Measurements from ENCODE around the gene ASXL3. TPM values are rescaled to one million over a fixed set of nuclear protein-coding genes. Genes with fewer than 3 reads are reported as not detected.

The ASXL3 gene
- total RNA-seq, 1 experiment from 2014 or later, result not detected

DNA sequence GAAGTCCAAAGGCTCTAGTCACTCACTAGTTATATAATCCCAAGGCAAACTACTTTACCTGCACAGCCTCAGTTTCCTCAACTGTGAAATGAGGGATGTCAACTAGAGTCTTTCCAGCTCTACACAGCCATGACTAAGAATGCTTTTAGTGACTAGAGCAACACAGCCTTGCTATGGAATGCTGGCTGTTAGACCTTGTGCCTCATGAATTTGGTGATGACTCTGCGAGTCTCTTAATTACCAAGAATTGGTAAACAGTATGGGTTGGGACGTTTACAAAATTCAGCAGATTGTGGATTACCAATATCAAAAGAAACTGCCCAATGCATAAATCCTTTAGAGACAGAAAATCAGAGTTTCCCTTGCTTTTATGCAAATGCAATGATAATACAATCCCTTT is 163.7 kb downstream of the ASXL3 start:
- no peak for TF ChIP-seq EZH2 (IDR thresholded peaks at IDR 0.05; ENCODE audit: low read depth)
- TF ChIP-seq, protein P1, sequence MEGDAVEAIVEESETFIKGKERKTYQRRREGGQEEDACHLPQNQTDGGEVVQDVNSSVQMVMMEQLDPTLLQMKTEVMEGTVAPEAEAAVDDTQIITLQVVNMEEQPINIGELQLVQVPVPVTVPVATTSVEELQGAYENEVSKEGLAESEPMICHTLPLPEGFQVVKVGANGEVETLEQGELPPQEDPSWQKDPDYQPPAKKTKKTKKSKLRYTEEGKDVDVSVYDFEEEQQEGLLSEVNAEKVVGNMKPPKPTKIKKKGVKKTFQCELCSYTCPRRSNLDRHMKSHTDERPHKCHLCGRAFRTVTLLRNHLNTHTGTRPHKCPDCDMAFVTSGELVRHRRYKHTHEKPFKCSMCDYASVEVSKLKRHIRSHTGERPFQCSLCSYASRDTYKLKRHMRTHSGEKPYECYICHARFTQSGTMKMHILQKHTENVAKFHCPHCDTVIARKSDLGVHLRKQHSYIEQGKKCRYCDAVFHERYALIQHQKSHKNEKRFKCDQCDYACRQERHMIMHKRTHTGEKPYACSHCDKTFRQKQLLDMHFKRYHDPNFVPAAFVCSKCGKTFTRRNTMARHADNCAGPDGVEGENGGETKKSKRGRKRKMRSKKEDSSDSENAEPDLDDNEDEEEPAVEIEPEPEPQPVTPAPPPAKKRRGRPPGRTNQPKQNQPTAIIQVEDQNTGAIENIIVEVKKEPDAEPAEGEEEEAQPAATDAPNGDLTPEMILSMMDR (conservative IDR thresholded peaks at IDR 0.05), result no peak
- H3K4me2 ChIP-seq, result no peak overlapping the region
- H3K4me3 ChIP-seq, result no peak overlapping the region
- H3K9me2 ChIP-seq (ENCODE audit: insufficient read depth), result no peaks in the 10 kb centered on the region
- no peak for DNase-seq
- ChIA-PET POLR2A (ENCODE audit: unreplicated experiment) (no interaction called here), CTCF (no interaction called here)
- H3K9me3 ChIP-seq (ENCODE audit: insufficient read depth, low read depth), result no peaks in the 10 kb centered on the region
- H3K27ac ChIP-seq, result no peak overlapping the region
- no peaks in the 10 kb centered on the region for H3F3A ChIP-seq (ENCODE audit: insufficient read depth, low read depth)
- H3K36me3 ChIP-seq (ENCODE audit: low read depth), result no peaks in the 10 kb centered on the region
- no peaks in the 10 kb centered on the region for H3K27me3 ChIP-seq (ENCODE audit: insufficient read depth, low read depth)
- no peaks in the 10 kb centered on the region for H3K79me2 ChIP-seq (ENCODE audit: low read depth)
- no TSS peak for BruUV-seq (replicated peaks)
- no peaks in the 10 kb centered on the region for H4K20me1 ChIP-seq (ENCODE audit: insufficient read depth)
- H2AFZ ChIP-seq, result no peak overlapping the region
- intact Hi-C loops (cut with micrococcal nuclease; ENCODE audit: unreplicated experiment), result no loop called here
- no peaks in the 10 kb centered on the region for H3K4me1 ChIP-seq (replicated peaks; ENCODE audit: insufficient read depth)

DNA sequence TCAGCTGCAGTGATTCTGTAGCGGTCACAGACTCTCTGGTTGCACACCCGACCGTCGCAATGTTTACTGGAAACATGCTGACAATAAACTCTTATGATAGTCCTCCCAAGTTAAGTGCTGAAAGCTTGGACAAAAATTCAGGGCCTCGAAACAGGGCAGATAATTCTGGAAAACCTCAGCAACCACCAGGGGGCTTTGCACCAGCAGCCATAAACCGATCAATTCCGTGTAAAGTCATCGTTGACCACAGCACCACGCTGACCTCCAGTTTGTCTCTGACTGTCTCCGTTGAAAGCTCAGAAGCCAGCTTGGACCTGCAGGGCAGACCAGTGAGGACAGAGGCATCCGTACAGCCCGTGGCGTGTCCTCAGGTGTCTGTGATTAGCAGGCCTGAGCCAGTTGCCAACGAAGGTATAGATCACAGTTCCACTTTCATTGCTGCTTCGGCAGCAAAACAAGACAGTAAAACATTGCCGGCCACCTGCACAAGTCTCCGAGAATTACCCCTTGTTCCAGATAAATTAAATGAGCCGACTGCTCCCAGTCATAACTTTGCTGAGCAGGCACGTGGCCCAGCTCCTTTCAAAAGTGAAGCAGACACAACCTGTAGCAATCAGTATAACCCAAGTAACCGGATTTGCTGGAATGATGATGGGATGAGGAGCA is 166.1 kb downstream of the ASXL3 start:
- ChIA-PET POLR2A (ENCODE audit: unreplicated experiment) (no interaction called here), CTCF (no interaction called here)
- Histone ChIP-seq H3K27ac (no peak overlapping the region), H3K79me2 (ENCODE audit: low read depth) (no peaks in the 10 kb centered on the region), H3K36me3 (ENCODE audit: low read depth) (no peaks in the 10 kb centered on the region), H3K9me3 (ENCODE audit: insufficient read depth, low read depth) (no peaks in the 10 kb centered on the region), H3K4me2 (no peak overlapping the region), H3K27me3 (ENCODE audit: insufficient read depth, low read depth) (no peaks in the 10 kb centered on the region), H2AFZ (no peak overlapping the region), H3K9me2 (ENCODE audit: insufficient read depth) (no peaks in the 10 kb centered on the region), H4K20me1 (ENCODE audit: insufficient read depth) (no peaks in the 10 kb centered on the region), H3F3A (ENCODE audit: insufficient read depth, low read depth) (no peaks in the 10 kb centered on the region), H3K4me1 (replicated peaks; ENCODE audit: insufficient read depth) (no peaks in the 10 kb centered on the region), H3K4me3 (no peak overlapping the region)
- no peak for TF ChIP-seq EZH2 (IDR thresholded peaks at IDR 0.05; ENCODE audit: low read depth)
- TF ChIP-seq, protein P1 (conservative IDR thresholded peaks at IDR 0.05), result no peak
- DNase-seq, result no peak
- intact Hi-C loops (cut with micrococcal nuclease; ENCODE audit: unreplicated experiment), result no loop called here
- BruUV-seq (replicated peaks), result no TSS peak

DNA sequence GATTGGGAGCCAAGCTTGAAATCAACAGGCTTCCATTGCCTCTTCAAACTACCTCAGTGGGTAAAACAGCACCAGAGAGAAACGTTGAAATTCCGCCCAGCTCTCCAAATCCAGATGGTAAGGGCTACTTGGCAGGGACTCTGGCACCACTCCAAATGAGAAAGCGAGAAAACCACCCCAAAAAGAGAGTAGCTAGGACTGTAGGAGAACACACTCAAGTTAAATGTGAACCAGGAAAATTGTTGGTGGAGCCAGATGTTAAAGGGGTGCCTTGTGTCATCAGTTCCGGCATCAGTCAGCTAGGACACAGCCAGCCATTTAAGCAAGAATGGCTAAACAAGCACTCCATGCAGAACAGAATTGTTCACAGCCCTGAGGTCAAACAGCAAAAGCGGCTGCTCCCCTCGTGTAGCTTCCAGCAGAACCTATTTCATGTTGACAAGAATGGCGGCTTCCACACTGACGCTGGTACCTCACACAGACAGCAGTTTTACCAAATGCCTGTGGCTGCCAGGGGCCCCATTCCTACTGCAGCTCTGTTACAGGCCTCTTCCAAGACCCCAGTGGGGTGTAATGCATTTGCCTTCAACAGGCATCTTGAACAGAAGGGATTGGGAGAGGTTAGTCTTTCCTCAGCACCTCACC is 167.3 kb downstream of the ASXL3 start:
- no peak overlapping the region for H3K27ac ChIP-seq
- intact Hi-C loops (cut with micrococcal nuclease; ENCODE audit: unreplicated experiment), result no loop called here
- H3K4me2 ChIP-seq, result no peak overlapping the region
- no TSS peak for BruUV-seq (replicated peaks)
- H3K4me3 ChIP-seq, result no peak overlapping the region
- H3K27me3 ChIP-seq (ENCODE audit: insufficient read depth, low read depth), result no peaks in the 10 kb centered on the region
- TF ChIP-seq, protein P1 (conservative IDR thresholded peaks at IDR 0.05), result no peak
- no peak for TF ChIP-seq EZH2 (IDR thresholded peaks at IDR 0.05; ENCODE audit: low read depth)
- no peaks in the 10 kb centered on the region for H3K36me3 ChIP-seq (ENCODE audit: low read depth)
- POLR2A ChIA-PET (ENCODE audit: unreplicated experiment), result no interaction called here
- no peaks in the 10 kb centered on the region for H3K4me1 ChIP-seq (replicated peaks; ENCODE audit: insufficient read depth)
- H3K9me2 ChIP-seq (ENCODE audit: insufficient read depth), result no peaks in the 10 kb centered on the region
- no peak overlapping the region for H2AFZ ChIP-seq
- no peaks in the 10 kb centered on the region for H3K9me3 ChIP-seq (ENCODE audit: insufficient read depth, low read depth)
- DNase-seq, result no peak
- H4K20me1 ChIP-seq (ENCODE audit: insufficient read depth), result no peaks in the 10 kb centered on the region
- CTCF ChIA-PET, result no interaction called here
- no peaks in the 10 kb centered on the region for H3K79me2 ChIP-seq (ENCODE audit: low read depth)
- no peaks in the 10 kb centered on the region for H3F3A ChIP-seq (ENCODE audit: insufficient read depth, low read depth)
